Hematopoietic multipotent progenitor cell treated with erythropoietin and hydrocortisone succinate and interleukin-3 and kit ligand, for 15 days (in vitro differentiated cells): ENCODE results near the gene LMLN.
"Not testable (repeated sequence)": the region's sequence is repeated elsewhere in the genome, so short reads cannot be mapped to it uniquely, and the experiment has no call there.

Experiments used
- DNase-seq: peaks from one replicate; pipeline ENCODE4 v3.0.0-alpha.2; 2015; ENCODE audit warnings: low spot score

The LMLN gene

GRCh38 chr3:197956626-197956988, 3.4 kb upstream of the LMLN start:
- no peak for DNase-seq

GRCh38 chr3:197957790-197958133, 2.3 kb upstream of the LMLN start:
- no peak for DNase-seq

GRCh38 chr3:197958346-197958745, 1.7 kb upstream of the LMLN start:
- DNase-seq, result no peak

- DNase-seq, result not testable (repeated sequence)
Measured at GRCh38 chr3:197958848-197959247, 1.2 kb upstream of the LMLN start.

GRCh38 chr3:197959500-197959890, 522 bp upstream of the LMLN start:
- DNase-seq, result no peak

GRCh38 chr3:197960694-197961581, 921 bp downstream of the LMLN start:
- peak; percentile 30 for DNase-seq

- no peak for DNase-seq
Measured at GRCh38 chr3:197961582-197961945, 1.5 kb downstream of the LMLN start.

- no peak for DNase-seq
Measured at GRCh38 chr3:197963019-197963637, 3.1 kb downstream of the LMLN start.

GRCh38 chr3:197967337-197967989, 7.4 kb downstream of the LMLN start:
- not testable (repeated sequence) for DNase-seq

GRCh38 chr3:197970588-197970987, 10.6 kb downstream of the LMLN start:
- no peak for DNase-seq

GRCh38 chr3:197974016-197974415, 14.0 kb downstream of the LMLN start:
- DNase-seq, result no peak

GRCh38 chr3:197975311-197975710, 15.3 kb downstream of the LMLN start:
- DNase-seq, result no peak

GRCh38 chr3:197983076-197983475, 23.1 kb downstream of the LMLN start:
- no peak for DNase-seq

GRCh38 chr3:197989651-197990050, 29.6 kb downstream of the LMLN start:
- no peak for DNase-seq

- no peak for DNase-seq
Measured at GRCh38 chr3:197994736-197995135, 34.7 kb downstream of the LMLN start.

GRCh38 chr3:197996855-197997254, 36.8 kb downstream of the LMLN start:
- no peak for DNase-seq

- no peak for DNase-seq
Measured at GRCh38 chr3:197997936-197998335, 37.9 kb downstream of the LMLN start.

- no peak for DNase-seq
Measured at GRCh38 chr3:198017090-198017489, 57.1 kb downstream of the LMLN start.

GRCh38 chr3:198018416-198018815, 58.4 kb downstream of the LMLN start:
- no peak for DNase-seq

GRCh38 chr3:198019115-198019514, 59.1 kb downstream of the LMLN start:
- DNase-seq, result no peak

GRCh38 chr3:198021320-198021719, 61.3 kb downstream of the LMLN start:
- no peak for DNase-seq

GRCh38 chr3:198022604-198023003, 62.6 kb downstream of the LMLN start:
- DNase-seq, result no peak

- no peak for DNase-seq
Measured at GRCh38 chr3:198025644-198026043, 65.6 kb downstream of the LMLN start.
